ENCODE measurements around the gene CRIM1.
"Not testable (repeated sequence)": the region's sequence is repeated elsewhere in the genome, so short reads cannot be mapped to it uniquely, and the experiment has no call there.

CRIM1 gene

GRCh38 chr2:36355151-36355889, at the start of gene CRIM1:
Gene CRIM1 (plus strand): TSS chr2:36355778. CDS start chr2:36356293, 515 bp downstream.
- peak; percentile 78 for DNase-seq (ENCODE audit: low spot score)

GRCh38 chr2:36307441-36307840, 48.1 kb upstream of the CRIM1 start:
- peak; percentile 26 for DNase-seq (ENCODE audit: low spot score)

- DNase-seq (ENCODE audit: low spot score) = not testable (repeated sequence)
Observed at GRCh38 chr2:36310444-36310843, 45.1 kb upstream of the CRIM1 start.

- DNase-seq (ENCODE audit: low spot score) = no peak
Observed at GRCh38 chr2:36318547-36318946, 37.0 kb upstream of the CRIM1 start.

GRCh38 chr2:36322108-36322507, 33.5 kb upstream of the CRIM1 start:
- peak; percentile 50 for DNase-seq (ENCODE audit: low spot score)

- no peak for DNase-seq (ENCODE audit: low spot score)
Observed at GRCh38 chr2:36326286-36326685, 29.3 kb upstream of the CRIM1 start.

- DNase-seq (ENCODE audit: low spot score) = no peak
Observed at GRCh38 chr2:36329251-36329650, 26.3 kb upstream of the CRIM1 start.

GRCh38 chr2:36329746-36330472, 25.7 kb upstream of the CRIM1 start:
- DNase-seq (ENCODE audit: low spot score) = no peak

- DNase-seq (ENCODE audit: low spot score) = no peak
Observed at GRCh38 chr2:36330473-36331395, 24.8 kb upstream of the CRIM1 start.

- no peak for DNase-seq (ENCODE audit: low spot score)
Observed at GRCh38 chr2:36333350-36334012, 22.1 kb upstream of the CRIM1 start.

- DNase-seq (ENCODE audit: low spot score) = no peak
Observed at GRCh38 chr2:36335597-36335996, 20.0 kb upstream of the CRIM1 start.

GRCh38 chr2:36336321-36336720, 19.3 kb upstream of the CRIM1 start:
- no peak for DNase-seq (ENCODE audit: low spot score)

GRCh38 chr2:36337354-36337753, 18.2 kb upstream of the CRIM1 start:
- DNase-seq (ENCODE audit: low spot score) = no peak

GRCh38 chr2:36338124-36338826, 17.3 kb upstream of the CRIM1 start:
- DNase-seq (ENCODE audit: low spot score) = no peak

- no peak for DNase-seq (ENCODE audit: low spot score)
Observed at GRCh38 chr2:36338827-36339145, 16.8 kb upstream of the CRIM1 start.

- no peak for DNase-seq (ENCODE audit: low spot score)
Observed at GRCh38 chr2:36339607-36340218, 15.9 kb upstream of the CRIM1 start.

GRCh38 chr2:36343606-36344005, 12.0 kb upstream of the CRIM1 start:
- no peak for DNase-seq (ENCODE audit: low spot score)

GRCh38 chr2:36348721-36349120, 6.9 kb upstream of the CRIM1 start:
- DNase-seq (ENCODE audit: low spot score) = no peak

GRCh38 chr2:36351291-36351690, 4.3 kb upstream of the CRIM1 start:
- no peak for DNase-seq (ENCODE audit: low spot score)

- peak; percentile 80 for DNase-seq (ENCODE audit: low spot score)
Observed at GRCh38 chr2:36351736-36352349, 3.7 kb upstream of the CRIM1 start.

Data from cerebellar cortex (tissue), 1 donor.